ENCODE results near the gene HOXA6.

DNA sequence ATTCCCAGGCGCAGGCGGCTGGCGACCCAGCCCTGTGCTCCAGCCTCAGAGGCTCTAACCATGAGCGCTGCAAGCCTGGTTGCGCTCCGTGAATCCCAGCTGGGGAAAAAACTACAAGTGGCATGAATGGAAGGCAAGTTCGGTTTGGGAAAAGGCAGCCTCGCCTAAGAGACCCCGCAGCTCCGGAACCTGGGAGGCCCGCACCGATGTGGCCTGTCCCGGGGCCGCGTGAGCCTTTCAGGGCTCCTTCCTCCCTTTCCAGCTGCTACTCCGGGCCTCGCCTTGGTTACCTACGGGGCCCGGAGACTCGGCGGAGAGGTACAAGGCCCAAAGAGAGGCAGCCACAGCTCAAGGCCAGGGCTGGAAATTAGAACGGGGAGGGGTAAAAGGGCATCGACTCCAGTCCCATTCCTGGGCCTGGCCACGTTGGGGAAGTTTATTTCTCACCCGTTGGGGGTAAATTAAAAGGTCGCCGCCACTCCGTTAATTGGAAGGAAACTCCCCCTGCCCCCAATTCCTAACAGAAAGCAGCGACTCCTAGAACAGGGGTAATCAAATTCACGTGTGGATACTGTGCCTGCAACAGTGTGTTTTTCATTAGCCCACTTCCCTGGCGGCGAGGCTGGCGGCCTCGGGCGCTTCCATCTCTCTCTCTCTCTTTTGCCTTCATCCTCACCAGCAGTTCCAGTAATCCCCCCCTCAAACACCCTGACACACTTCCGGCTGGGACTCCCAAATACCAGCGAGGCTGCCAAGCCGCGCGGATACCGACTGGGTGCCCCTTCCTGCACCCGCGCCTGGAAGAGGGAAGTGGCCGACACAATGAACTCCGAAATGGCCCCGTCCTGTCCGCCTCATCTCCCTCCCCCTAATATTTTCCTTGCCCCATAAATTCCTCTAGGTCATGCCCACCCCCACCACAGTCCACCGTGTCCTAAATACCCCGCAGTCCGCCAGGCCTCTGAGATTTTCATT lies 19.2 kb upstream of the HOXA6 start:
- TF ChIP-seq CTCF (IDR thresholded peaks at IDR 0.05; ENCODE audit: poor library complexity, severe bottlenecking): no peak
- no peak for TF ChIP-seq TAF1 (IDR thresholded peaks at IDR 0.05; ENCODE audit: low read depth)

Measured in neural cell (in vitro differentiated cells).